SJCRH30 (cell line): ENCODE measurements around the gene COL3A1. TPM values are rescaled to one million over a fixed set of nuclear protein-coding genes. Genes with fewer than 3 reads are reported as not detected.
A peak's percentile ranks its signal among the peaks of the same experiment; 100 is the strongest.

Experiments
- DNase-seq, 2 experiments: peaks; one replicate each; pipeline ENCODE4 v3.0.0-alpha.2; 2015 to 2020
- H3K27ac ChIP-seq: fragments of 250-450 bp; sonication (Bioruptor Pico); 2 replicates; pipeline ENCODE4 v1.5.1; 2020; ENCODE audit warnings: mild to moderate bottlenecking, moderate library complexity
- H3K27me3 ChIP-seq: fragments of 250-450 bp; sonication (Bioruptor Pico); 2 replicates; pipeline ENCODE4 v1.5.1; 2020; ENCODE audit warnings: mild to moderate bottlenecking, moderate library complexity
- H3K36me3 ChIP-seq: fragments of 250-450 bp; sonication (Bioruptor Pico); 2 replicates; pipeline ENCODE4 v1.5.1; 2020; ENCODE audit warnings: mild to moderate bottlenecking, moderate library complexity
- H3K4me1 ChIP-seq: fragments of 250-450 bp; sonication (Bioruptor Pico); 2 replicates; pipeline ENCODE4 v1.5.1; 2020; ENCODE audit warnings: mild to moderate bottlenecking, moderate library complexity
- H3K4me3 ChIP-seq: fragments of 250-450 bp; sonication (Bioruptor Pico); 2 replicates; pipeline ENCODE4 v1.5.1; 2020; ENCODE audit warnings: mild to moderate bottlenecking, moderate library complexity
- H3K9me3 ChIP-seq: fragments of 250-450 bp; sonication (Bioruptor Pico); replicated peaks from 2 replicates; pipeline ENCODE4 v1.5.1; 2020; ENCODE audit warnings: mild to moderate bottlenecking, moderate library complexity
- total RNA-seq: library from RNA; depleted of rRNA; stranded (reverse); fragments of >200 nt; shearing (Covaris generic); gene quantifications from 2 replicates; pipeline ENCODE4 v1.2.3, GENCODE V29; 2014

The COL3A1 gene
- total RNA-seq, 1 experiment from 2014 or later, result 19.2 TPM

- Histone ChIP-seq H3K27me3 (no peaks in the 10 kb centered on the region), H3K4me1 (no peaks in the 10 kb centered on the region), H3K27ac (no peak overlapping the region), H3K4me3 (no peak overlapping the region), H3K36me3 (no peaks in the 10 kb centered on the region), H3K9me3 (no peaks in the 10 kb centered on the region)
- DNase-seq, result no peak
Observed at GRCh38 chr2:189018631-189019030, 44.5 kb downstream of the COL3A1 start.

- H3K4me3 ChIP-seq, result no peak overlapping the region
- no peaks in the 10 kb centered on the region for H3K4me1 ChIP-seq
- no peaks in the 10 kb centered on the region for H3K27me3 ChIP-seq
- no peaks in the 10 kb centered on the region for H3K9me3 ChIP-seq
- no peak overlapping the region for H3K27ac ChIP-seq
- no peaks in the 10 kb centered on the region for H3K36me3 ChIP-seq
- peak; percentile 36 to 49 for DNase-seq
Observed at GRCh38 chr2:189020179-189020578, 46.0 kb downstream of the COL3A1 start.

GRCh38 chr2:189022053-189022481, 47.9 kb downstream of the COL3A1 start:
- H3K4me1 ChIP-seq, result no peaks in the 10 kb centered on the region
- no peaks in the 10 kb centered on the region for H3K36me3 ChIP-seq
- no peak overlapping the region for H3K27ac ChIP-seq
- no peaks in the 10 kb centered on the region; the same call in 1 of the 2 replicates for H3K9me3 ChIP-seq
- H3K4me3 ChIP-seq, result no peak overlapping the region
- DNase-seq, result no peak
- no peaks in the 10 kb centered on the region for H3K27me3 ChIP-seq

GRCh38 chr2:189022492-189022891, 48.3 kb downstream of the COL3A1 start:
- H3K27ac ChIP-seq, result no peak overlapping the region
- DNase-seq, result no peak
- no peaks in the 10 kb centered on the region; the same call in 1 of the 2 replicates for H3K9me3 ChIP-seq
- no peak overlapping the region for H3K4me3 ChIP-seq
- no peaks in the 10 kb centered on the region for H3K4me1 ChIP-seq
- no peaks in the 10 kb centered on the region for H3K27me3 ChIP-seq
- no peaks in the 10 kb centered on the region for H3K36me3 ChIP-seq

- H3K36me3 ChIP-seq, result no peaks in the 10 kb centered on the region
- H3K27ac ChIP-seq, result no peak overlapping the region
- no peak overlapping the region for H3K4me3 ChIP-seq
- no peaks in the 10 kb centered on the region for H3K4me1 ChIP-seq
- H3K27me3 ChIP-seq, result no peaks in the 10 kb centered on the region
- H3K9me3 ChIP-seq, result no peaks in the 10 kb centered on the region; the same call in 1 of the 2 replicates
- DNase-seq, result peak; percentile 30 to 63
Observed at GRCh38 chr2:189024901-189025618, 50.9 kb downstream of the COL3A1 start.

- no peak overlapping the region for H3K4me3 ChIP-seq
- no peaks in the 10 kb centered on the region for H3K9me3 ChIP-seq
- no peak for DNase-seq
- peaks cover 3% of the 10 kb centered on the region; the same call in 1 of the 2 replicates for H3K4me1 ChIP-seq
- H3K27ac ChIP-seq, result no peak overlapping the region
- peaks cover 95% of the 10 kb centered on the region for H3K36me3 ChIP-seq
- H3K27me3 ChIP-seq, result no peaks in the 10 kb centered on the region
Observed at GRCh38 chr2:189037518-189037917, 63.3 kb downstream of the COL3A1 start.

GRCh38 chr2:189045836-189046235, 71.7 kb downstream of the COL3A1 start:
- no peak for DNase-seq
- H3K27me3 ChIP-seq, result no peaks in the 10 kb centered on the region
- peaks cover 75% of the 10 kb centered on the region for H3K36me3 ChIP-seq
- H3K4me1 ChIP-seq, result no peaks in the 10 kb centered on the region
- H3K9me3 ChIP-seq, result no peaks in the 10 kb centered on the region
- no peak overlapping the region for H3K27ac ChIP-seq
- H3K4me3 ChIP-seq, result no peak overlapping the region

- no peak overlapping the region for H3K4me3 ChIP-seq
- no peaks in the 10 kb centered on the region for H3K27me3 ChIP-seq
- H3K4me1 ChIP-seq, result no peaks in the 10 kb centered on the region
- no peak for DNase-seq
- H3K9me3 ChIP-seq, result no peaks in the 10 kb centered on the region
- H3K36me3 ChIP-seq, result peaks cover 74% of the 10 kb centered on the region
- no peak overlapping the region for H3K27ac ChIP-seq
Observed at GRCh38 chr2:189046320-189046719, 72.1 kb downstream of the COL3A1 start.

GRCh38 chr2:189047171-189047888, 73.2 kb downstream of the COL3A1 start:
- Histone ChIP-seq H3K27ac (no peak overlapping the region), H3K27me3 (no peaks in the 10 kb centered on the region), H3K4me3 (no peak overlapping the region), H3K4me1 (no peaks in the 10 kb centered on the region), H3K9me3 (no peaks in the 10 kb centered on the region), H3K36me3 (peaks cover 74% of the 10 kb centered on the region)
- no peak for DNase-seq

- Histone ChIP-seq H3K36me3 (peaks cover 75% of the 10 kb centered on the region), H3K27me3 (no peaks in the 10 kb centered on the region), H3K27ac (no peak overlapping the region)
Observed at GRCh38 chr2:189048189-189048588, 74.0 kb downstream of the COL3A1 start.

GRCh38 chr2:189049709-189050164, 75.6 kb downstream of the COL3A1 start:
- DNase-seq, result no peak
- no peaks in the 10 kb centered on the region for H3K9me3 ChIP-seq
- H3K4me3 ChIP-seq, result no peak overlapping the region
- no peak overlapping the region for H3K27ac ChIP-seq
- H3K27me3 ChIP-seq, result no peaks in the 10 kb centered on the region
- H3K4me1 ChIP-seq, result no peaks in the 10 kb centered on the region
- H3K36me3 ChIP-seq, result peaks cover 75% of the 10 kb centered on the region

More at GRCh38 chr2:189048189-189048588, 74.0 kb downstream of the COL3A1 start:
- no peaks in the 10 kb centered on the region for H3K4me1 ChIP-seq
- no peaks in the 10 kb centered on the region for H3K9me3 ChIP-seq
- DNase-seq, result no peak
- H3K4me3 ChIP-seq, result no peak overlapping the region

GRCh38 chr2:189050165-189050712, 76.1 kb downstream of the COL3A1 start:
- DNase-seq, result no peak
- Histone ChIP-seq H3K36me3 (peaks cover 72% of the 10 kb centered on the region), H3K4me3 (no peak overlapping the region), H3K9me3 (no peaks in the 10 kb centered on the region), H3K4me1 (no peaks in the 10 kb centered on the region), H3K27me3 (no peaks in the 10 kb centered on the region), H3K27ac (no peak overlapping the region)

GRCh38 chr2:189056200-189057106, 82.3 kb downstream of the COL3A1 start:
- no peak overlapping the region for H3K27ac ChIP-seq
- peaks cover 82% of the 10 kb centered on the region for H3K36me3 ChIP-seq

GRCh38 chr2:189057316-189057715, 83.1 kb downstream of the COL3A1 start:
- Histone ChIP-seq H3K4me1 (no peaks in the 10 kb centered on the region), H3K36me3 (peaks cover 82% of the 10 kb centered on the region), H3K27ac (no peak overlapping the region), H3K27me3 (no peaks in the 10 kb centered on the region), H3K9me3 (no peaks in the 10 kb centered on the region; the same call in 1 of the 2 replicates), H3K4me3 (no peak overlapping the region)
- no peak for DNase-seq

More at GRCh38 chr2:189056200-189057106, 82.3 kb downstream of the COL3A1 start:
- H3K4me1 ChIP-seq, result no peaks in the 10 kb centered on the region
- H3K27me3 ChIP-seq, result no peaks in the 10 kb centered on the region
- H3K4me3 ChIP-seq, result no peak overlapping the region
- no peak for DNase-seq
- no peaks in the 10 kb centered on the region; the same call in 1 of the 2 replicates for H3K9me3 ChIP-seq
